Measurements from ENCODE around the gene SCUBE1. TPM values are rescaled to one million over a fixed set of nuclear protein-coding genes. Genes with fewer than 3 reads are reported as not detected.

Gene SCUBE1
- total and polyA plus RNA-seq, 2 of the 8 experiments (the other 6 are each of a cell fraction or from before 2014, with no cell fraction given): 2.3 to 4.9 TPM

DNA sequence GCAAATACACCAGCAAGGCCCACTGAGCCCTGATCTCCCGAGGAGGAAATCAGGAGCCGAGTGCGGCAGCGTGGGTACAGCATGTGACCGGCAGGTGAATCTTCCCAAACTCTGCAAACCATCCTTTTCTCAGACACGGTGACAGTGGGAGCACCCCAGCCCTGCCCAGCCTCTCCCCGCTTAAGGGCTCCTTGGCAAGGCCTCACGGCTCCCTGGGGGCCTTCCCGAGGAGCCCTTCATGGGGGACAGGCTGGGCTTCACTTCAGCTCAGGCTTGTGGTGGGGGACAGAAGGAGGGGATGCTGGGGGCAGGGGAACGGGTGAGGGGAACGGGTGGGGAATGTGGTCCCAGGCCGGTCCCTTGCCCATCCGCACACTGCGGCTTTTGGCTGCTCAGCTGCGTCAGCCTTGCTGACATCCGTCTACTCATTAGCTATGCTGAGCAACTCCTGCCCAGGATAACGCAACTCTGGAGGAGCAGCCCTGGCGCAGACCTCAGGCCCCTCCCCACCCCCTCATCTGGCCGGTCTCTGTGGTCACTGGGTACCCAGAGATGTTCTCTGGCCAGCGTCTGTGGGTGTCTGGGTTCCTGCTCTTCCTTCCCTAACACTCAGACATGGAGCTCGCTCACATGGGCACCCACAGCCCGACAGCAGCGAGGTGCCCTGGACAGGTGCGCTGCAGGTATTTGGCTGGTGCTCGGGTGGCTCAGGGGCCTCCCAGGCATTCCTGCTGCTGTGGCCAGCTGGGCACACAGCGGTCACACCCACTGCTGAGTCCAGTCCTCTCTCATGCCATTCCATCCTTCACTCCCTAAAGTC lies 134.3 kb downstream of the SCUBE1 start (continued):
- TF ChIP-seq, protein P1, sequence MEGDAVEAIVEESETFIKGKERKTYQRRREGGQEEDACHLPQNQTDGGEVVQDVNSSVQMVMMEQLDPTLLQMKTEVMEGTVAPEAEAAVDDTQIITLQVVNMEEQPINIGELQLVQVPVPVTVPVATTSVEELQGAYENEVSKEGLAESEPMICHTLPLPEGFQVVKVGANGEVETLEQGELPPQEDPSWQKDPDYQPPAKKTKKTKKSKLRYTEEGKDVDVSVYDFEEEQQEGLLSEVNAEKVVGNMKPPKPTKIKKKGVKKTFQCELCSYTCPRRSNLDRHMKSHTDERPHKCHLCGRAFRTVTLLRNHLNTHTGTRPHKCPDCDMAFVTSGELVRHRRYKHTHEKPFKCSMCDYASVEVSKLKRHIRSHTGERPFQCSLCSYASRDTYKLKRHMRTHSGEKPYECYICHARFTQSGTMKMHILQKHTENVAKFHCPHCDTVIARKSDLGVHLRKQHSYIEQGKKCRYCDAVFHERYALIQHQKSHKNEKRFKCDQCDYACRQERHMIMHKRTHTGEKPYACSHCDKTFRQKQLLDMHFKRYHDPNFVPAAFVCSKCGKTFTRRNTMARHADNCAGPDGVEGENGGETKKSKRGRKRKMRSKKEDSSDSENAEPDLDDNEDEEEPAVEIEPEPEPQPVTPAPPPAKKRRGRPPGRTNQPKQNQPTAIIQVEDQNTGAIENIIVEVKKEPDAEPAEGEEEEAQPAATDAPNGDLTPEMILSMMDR (IDR thresholded peaks at IDR 0.05; ENCODE audit: control extremely low read depth in 1 of 3, insufficient read depth in 1 of 3, low read depth in 1 of 3, low read length in 3 of 3): no peak
- TF ChIP-seq SP4 (IDR thresholded peaks at IDR 0.05; ENCODE audit: low read length): no peak
- no peak for TF ChIP-seq NRF1 (IDR thresholded peaks at IDR 0.05; ENCODE audit: low read depth, low read length)
- no peak for TF ChIP-seq RFX5 (IDR thresholded peaks at IDR 0.05; ENCODE audit: borderline replicate concordance, low read depth, low read length)
- no peak for TF ChIP-seq TCF12 (IDR thresholded peaks at IDR 0.05; ENCODE audit: low read depth, low read length)
- TF ChIP-seq CHD7 (IDR thresholded peaks at IDR 0.05; ENCODE audit: insufficient replicate concordance, low read length): no peak
- no peak for TF ChIP-seq HDAC2 (IDR thresholded peaks at IDR 0.05; ENCODE audit: borderline replicate concordance in 1 of 2, low read depth in 2 of 2, low read length in 2 of 2)
